Measurements from ENCODE around the gene SPTLC2.
"Not testable (repeated sequence)": the region's sequence is repeated elsewhere in the genome, so short reads cannot be mapped to it uniquely, and the experiment has no call there.

SPTLC2 gene

DNA sequence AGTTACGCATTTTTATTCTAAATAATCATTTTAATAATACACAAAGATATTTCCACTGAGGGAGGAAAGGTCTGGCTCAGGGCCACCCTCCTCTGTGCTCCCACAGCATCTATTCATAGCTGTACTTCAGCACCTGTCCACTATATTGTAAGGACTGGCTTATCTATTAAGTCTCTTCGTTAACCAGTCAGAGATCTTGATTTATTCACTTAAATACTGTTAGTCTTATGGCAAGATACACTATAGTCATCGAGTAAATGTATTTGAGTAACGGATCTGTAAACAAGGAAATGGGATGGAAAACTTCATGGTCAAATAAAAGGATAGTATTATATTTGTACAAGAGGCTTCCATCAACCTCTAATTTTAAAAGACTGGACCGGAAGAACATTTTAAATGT, 54.6 kb downstream of the SPTLC2 start:
- Histone ChIP-seq H3K4me1 (ENCODE audit: insufficient read depth, low read length) (no peaks in the 10 kb centered on the region), H3K36me3 (ENCODE audit: insufficient read depth, low read length) (no peaks in the 10 kb centered on the region), H3K27me3 (ENCODE audit: control insufficient read depth in 1 of 2, insufficient read depth in 2 of 2, low read length in 2 of 2) (no peaks in the 10 kb centered on the region), H3K9ac (ENCODE audit: low read length) (no peak overlapping the region), H3K27ac (ENCODE audit: low read depth, low read length) (no peak overlapping the region), H3K4me3 (ENCODE audit: low read depth in 1 of 2, low read length in 2 of 2) (no peak overlapping the region), H3K9me3 (ENCODE audit: low read length) (no peaks in the 10 kb centered on the region)

DNA sequence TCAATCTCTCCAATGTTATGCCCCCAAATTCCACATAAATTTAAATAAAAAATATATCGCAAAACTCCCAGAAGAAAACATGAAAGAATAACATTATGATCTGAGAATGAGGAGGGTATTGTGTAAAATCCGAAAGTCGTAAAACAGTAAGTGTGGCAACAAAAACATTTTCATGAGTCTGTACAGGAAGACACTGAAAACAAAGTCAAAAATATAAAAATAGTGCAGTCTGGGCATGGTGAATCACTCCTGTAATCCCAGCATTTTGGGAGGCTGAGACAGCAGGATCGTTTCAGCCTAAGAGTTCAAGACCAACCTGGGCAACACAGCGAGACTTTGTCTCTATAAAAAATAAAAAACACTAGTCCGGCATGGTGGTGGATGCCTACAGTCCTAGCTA, 57.1 kb downstream of the SPTLC2 start:
- Histone ChIP-seq H3K4me3 (ENCODE audit: low read depth in 1 of 2, low read length in 2 of 2) (no peak overlapping the region), H3K36me3 (ENCODE audit: insufficient read depth, low read length) (peaks cover 11% of the 10 kb centered on the region), H3K27ac (ENCODE audit: low read depth, low read length) (no peak overlapping the region), H3K27me3 (ENCODE audit: control insufficient read depth in 1 of 2, insufficient read depth in 2 of 2, low read length in 2 of 2) (no peaks in the 10 kb centered on the region), H3K9ac (ENCODE audit: low read length) (no peak overlapping the region), H3K4me1 (ENCODE audit: insufficient read depth, low read length) (no peaks in the 10 kb centered on the region), H3K9me3 (ENCODE audit: low read length) (no peaks in the 10 kb centered on the region)

DNA sequence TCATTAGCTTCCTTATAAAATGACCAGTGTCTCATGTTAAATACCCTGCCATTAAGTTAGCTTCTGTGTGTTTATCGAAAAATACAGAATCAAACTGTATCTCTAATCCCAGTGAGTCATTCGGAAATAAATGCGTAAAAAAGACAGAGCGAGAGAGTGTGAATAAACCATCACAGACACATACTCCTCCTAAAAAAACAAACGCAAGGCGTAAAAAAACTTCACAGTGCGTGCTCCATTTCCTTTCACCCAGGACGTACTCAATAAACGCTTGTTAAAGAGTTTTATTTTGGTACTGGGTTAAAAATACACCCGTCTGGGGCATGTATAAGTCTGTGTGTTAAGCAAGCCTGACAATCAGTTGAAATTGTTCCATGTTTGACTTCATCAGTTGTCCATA, 59.0 kb downstream of the SPTLC2 start:
- H3K36me3 ChIP-seq (ENCODE audit: insufficient read depth, low read length): peaks cover 12% of the 10 kb centered on the region
- H3K27me3 ChIP-seq (ENCODE audit: control insufficient read depth in 1 of 2, insufficient read depth in 2 of 2, low read length in 2 of 2): no peaks in the 10 kb centered on the region
- H3K9ac ChIP-seq (ENCODE audit: low read length): no peak overlapping the region
- no peak overlapping the region for H3K27ac ChIP-seq (ENCODE audit: low read depth, low read length)
- H3K9me3 ChIP-seq (ENCODE audit: low read length): no peaks in the 10 kb centered on the region
- H3K4me1 ChIP-seq (ENCODE audit: insufficient read depth, low read length): no peaks in the 10 kb centered on the region
- no peak overlapping the region for H3K4me3 ChIP-seq (ENCODE audit: low read depth in 1 of 2, low read length in 2 of 2)

DNA sequence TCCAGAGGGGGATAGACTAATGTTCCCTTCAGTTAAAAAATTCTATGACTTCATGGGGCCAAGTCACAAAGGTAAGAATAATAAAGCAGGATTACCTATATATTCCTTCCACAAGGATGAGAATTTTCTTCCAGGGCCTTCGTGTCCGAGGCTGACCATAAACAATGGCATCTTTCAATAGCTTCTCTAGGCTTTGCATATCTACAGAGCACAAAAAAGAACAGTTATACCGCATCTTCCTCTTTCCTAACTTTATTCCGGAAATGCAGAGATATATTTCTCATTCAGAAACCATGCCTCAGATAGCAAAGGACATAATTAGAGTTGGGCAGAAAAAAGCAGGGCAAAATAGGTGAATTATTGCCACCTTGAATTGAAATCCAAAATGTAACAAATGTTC, 59.5 kb downstream of the SPTLC2 start:
- Histone ChIP-seq H3K9ac (ENCODE audit: low read length) (no peak overlapping the region), H3K4me1 (ENCODE audit: insufficient read depth, low read length) (no peaks in the 10 kb centered on the region), H3K4me3 (ENCODE audit: low read depth in 1 of 2, low read length in 2 of 2) (no peak overlapping the region), H3K27ac (ENCODE audit: low read depth, low read length) (no peak overlapping the region), H3K27me3 (ENCODE audit: control insufficient read depth in 1 of 2, insufficient read depth in 2 of 2, low read length in 2 of 2) (no peaks in the 10 kb centered on the region), H3K36me3 (ENCODE audit: insufficient read depth, low read length) (peaks cover 17% of the 10 kb centered on the region), H3K9me3 (ENCODE audit: low read length) (no peaks in the 10 kb centered on the region)

DNA sequence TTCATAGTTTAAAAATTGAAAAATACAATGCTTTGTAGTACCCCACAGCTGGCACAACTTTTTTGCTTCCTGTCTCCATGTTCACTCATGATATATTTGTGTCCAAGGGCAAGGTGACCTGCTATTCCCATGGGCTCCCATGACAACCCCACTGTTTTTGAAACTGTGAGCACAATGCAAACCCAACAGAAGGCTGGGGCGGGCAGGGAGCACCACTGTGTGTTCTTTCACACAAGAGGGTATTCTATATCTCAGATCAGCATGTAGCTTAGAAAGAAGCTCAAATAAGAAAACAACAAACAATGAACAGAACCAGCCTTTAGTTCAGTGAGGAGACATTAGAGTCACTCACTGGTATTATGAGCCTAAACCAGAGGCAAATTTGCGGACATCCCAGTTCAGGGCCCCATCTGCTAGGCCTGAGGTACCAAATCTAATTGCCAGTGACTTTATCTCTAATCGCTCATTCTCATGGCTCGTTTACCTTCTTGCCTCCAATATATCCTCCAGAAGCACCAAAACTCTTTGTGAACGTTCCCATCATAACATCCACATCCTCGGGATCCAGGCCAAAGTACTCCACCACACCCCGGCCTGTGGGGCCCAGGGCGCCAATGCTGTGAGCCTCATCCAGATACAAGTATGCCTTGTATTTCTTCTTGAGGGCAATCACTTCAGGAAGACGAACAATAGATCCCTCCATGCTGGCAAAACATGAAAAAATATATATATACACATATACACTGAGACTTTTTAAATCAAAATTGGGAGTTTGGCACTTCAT, 61.4 kb downstream of the SPTLC2 start:
- Histone ChIP-seq H3K4me1 (ENCODE audit: insufficient read depth, low read length) (no peaks in the 10 kb centered on the region), H3K9me3 (ENCODE audit: low read length) (no peaks in the 10 kb centered on the region), H3K9ac (ENCODE audit: low read length) (no peak overlapping the region), H3K4me3 (ENCODE audit: low read depth in 1 of 2, low read length in 2 of 2) (no peak overlapping the region), H3K36me3 (ENCODE audit: insufficient read depth, low read length) (peaks cover 21% of the 10 kb centered on the region), H3K27ac (ENCODE audit: low read depth, low read length) (no peak overlapping the region), H3K27me3 (ENCODE audit: control insufficient read depth in 1 of 2, insufficient read depth in 2 of 2, low read length in 2 of 2) (no peaks in the 10 kb centered on the region)

DNA sequence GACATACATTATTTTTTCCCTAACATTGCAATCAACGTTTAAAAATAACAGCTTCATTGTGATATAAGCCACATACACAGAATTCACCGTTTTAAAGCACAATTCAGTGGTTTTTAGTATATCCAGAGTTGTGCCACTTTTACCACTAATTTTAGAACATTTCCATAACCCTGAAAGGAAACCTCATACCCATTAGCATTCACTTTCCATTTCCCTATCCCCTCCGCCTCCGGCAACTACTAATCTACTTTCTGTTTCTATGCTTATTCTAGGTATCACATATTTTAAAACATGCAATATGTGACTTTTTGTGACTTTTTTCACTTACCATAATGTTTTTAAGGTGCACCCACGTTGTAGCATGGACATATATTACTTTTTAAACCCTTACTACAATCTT, 62.2 kb downstream of the SPTLC2 start:
- Histone ChIP-seq H3K9me3 (ENCODE audit: low read length) (no peaks in the 10 kb centered on the region), H3K36me3 (ENCODE audit: insufficient read depth, low read length) (peaks cover 27% of the 10 kb centered on the region), H3K27me3 (ENCODE audit: control insufficient read depth in 1 of 2, insufficient read depth in 2 of 2, low read length in 2 of 2) (no peaks in the 10 kb centered on the region), H3K27ac (ENCODE audit: low read depth, low read length) (no peak overlapping the region), H3K4me3 (ENCODE audit: low read depth in 1 of 2, low read length in 2 of 2) (no peak overlapping the region), H3K9ac (ENCODE audit: low read length) (no peak overlapping the region), H3K4me1 (ENCODE audit: insufficient read depth, low read length) (no peaks in the 10 kb centered on the region)

DNA sequence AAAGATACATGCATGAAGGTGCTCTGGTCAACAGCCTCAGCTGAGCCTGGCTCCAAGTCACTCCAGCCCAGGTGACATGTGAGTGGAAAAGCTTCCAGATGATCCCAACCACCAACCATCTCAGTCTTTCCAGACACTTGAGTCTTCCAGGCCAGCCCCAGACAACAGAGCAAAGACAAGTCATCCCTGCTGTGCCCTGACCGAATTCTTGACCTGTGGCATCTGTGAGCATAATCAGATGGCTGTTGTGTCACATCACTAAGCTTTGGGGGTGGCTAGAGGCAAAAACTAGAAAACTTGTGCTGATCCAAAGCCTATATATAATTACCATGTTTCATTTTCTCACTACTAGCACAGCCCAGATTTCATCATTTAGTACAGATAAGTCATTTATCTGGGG, 67.0 kb downstream of the SPTLC2 start:
- Histone ChIP-seq H3K4me3 (ENCODE audit: low read depth in 1 of 2, low read length in 2 of 2) (no peak overlapping the region), H3K27ac (ENCODE audit: low read depth, low read length) (no peak overlapping the region), H3K9me3 (ENCODE audit: low read length) (no peaks in the 10 kb centered on the region), H3K9ac (ENCODE audit: low read length) (no peak overlapping the region), H3K36me3 (ENCODE audit: insufficient read depth, low read length) (peaks cover 27% of the 10 kb centered on the region), H3K4me1 (ENCODE audit: insufficient read depth, low read length) (no peaks in the 10 kb centered on the region), H3K27me3 (ENCODE audit: control insufficient read depth in 1 of 2, insufficient read depth in 2 of 2, low read length in 2 of 2) (no peaks in the 10 kb centered on the region)

DNA sequence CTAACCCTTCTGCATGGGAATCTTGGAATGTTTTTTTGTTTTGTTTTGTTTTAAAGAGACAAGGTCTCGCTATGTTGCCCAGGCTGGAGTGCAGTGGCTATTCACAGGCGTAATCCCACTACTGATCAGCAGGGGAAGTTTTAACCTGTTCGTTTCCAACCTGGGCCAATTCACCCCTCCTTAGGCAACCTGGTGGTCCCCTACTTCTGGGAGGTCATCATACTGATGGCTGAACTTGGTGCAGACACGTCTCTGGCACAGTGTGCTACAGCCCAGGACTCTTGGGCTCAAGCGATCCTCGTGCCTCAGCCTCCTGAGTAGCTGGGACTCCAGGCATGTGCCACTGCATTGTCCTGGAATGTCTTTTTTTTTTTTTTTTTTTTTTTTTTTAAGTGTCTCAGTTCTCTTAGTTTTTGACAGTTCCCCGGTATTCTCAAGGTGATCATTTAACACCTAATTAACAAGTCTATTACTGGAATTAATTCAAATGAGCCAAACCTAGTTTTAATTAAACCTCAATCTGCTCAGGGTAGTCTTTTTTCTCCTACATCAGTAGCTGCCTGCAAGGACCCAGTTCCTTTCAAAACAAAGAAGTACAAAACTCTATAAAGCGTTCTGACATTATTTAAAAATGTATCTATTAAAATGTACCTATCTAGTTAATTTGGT, 68.8 kb downstream of the SPTLC2 start:
- no peaks in the 10 kb centered on the region for H3K9me3 ChIP-seq (ENCODE audit: low read length)
- H3K9ac ChIP-seq (ENCODE audit: low read length): no peak overlapping the region
- no peak overlapping the region for H3K4me3 ChIP-seq (ENCODE audit: low read depth in 1 of 2, low read length in 2 of 2)
- no peak overlapping the region for H3K27ac ChIP-seq (ENCODE audit: low read depth, low read length)
- peaks cover 12% of the 10 kb centered on the region for H3K4me1 ChIP-seq (ENCODE audit: insufficient read depth, low read length)
- H3K27me3 ChIP-seq (ENCODE audit: control insufficient read depth in 1 of 2, insufficient read depth in 2 of 2, low read length in 2 of 2): no peaks in the 10 kb centered on the region
- H3K36me3 ChIP-seq (ENCODE audit: insufficient read depth, low read length): peaks cover 27% of the 10 kb centered on the region

DNA sequence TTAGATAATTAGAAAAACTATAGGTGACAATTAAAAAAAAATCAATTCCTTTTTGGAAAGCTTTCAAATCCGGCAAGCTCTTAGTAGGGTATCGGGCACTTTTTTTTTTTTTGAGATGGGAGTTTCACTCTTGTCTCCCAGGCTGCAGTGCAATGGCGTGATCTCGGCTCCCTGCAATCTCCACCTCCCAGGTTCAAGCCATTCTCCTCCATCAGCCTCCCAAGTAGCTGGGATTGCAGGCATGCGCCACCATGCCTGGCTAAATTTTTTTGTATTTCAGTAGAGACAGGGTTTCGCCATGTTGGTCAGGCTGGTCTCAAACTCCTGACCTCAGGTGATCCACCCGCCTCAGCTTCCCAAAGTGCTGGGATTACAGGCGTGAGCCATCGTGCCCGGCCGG, 71.3 kb downstream of the SPTLC2 start:
- Histone ChIP-seq H3K4me1 (ENCODE audit: insufficient read depth, low read length) (peaks cover 16% of the 10 kb centered on the region), H3K36me3 (ENCODE audit: insufficient read depth, low read length) (peaks cover 17% of the 10 kb centered on the region)
- not testable (repeated sequence) for H3K4me3 ChIP-seq (ENCODE audit: low read depth in 1 of 2, low read length in 2 of 2); H3K9ac ChIP-seq (ENCODE audit: low read length); H3K27ac ChIP-seq (ENCODE audit: low read depth, low read length); H3K9me3 ChIP-seq (ENCODE audit: low read length); H3K27me3 ChIP-seq (ENCODE audit: control insufficient read depth in 1 of 2, insufficient read depth in 2 of 2, low read length in 2 of 2)

DNA sequence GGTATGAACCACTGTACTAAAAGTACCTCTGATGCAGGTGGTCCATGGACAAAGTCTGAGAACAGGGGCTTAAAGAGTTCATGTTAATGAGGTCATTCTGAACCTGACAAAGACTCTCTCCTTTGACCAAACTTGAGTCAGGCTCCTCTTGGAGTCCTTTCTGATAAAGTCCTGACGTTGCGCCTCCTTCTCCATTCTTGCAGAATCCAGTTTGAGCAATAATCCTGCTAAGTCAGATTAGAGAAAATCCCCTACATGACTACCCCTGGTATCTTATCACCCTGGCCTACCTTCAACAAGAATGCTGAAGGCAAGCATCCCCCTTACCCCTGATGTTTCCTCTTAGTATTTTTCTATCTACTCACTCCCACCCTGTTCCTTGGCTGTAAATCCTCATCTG, 71.9 kb downstream of the SPTLC2 start:
- H3K4me3 ChIP-seq (ENCODE audit: low read depth in 1 of 2, low read length in 2 of 2): no peak overlapping the region
- no peaks in the 10 kb centered on the region for H3K27me3 ChIP-seq (ENCODE audit: control insufficient read depth in 1 of 2, insufficient read depth in 2 of 2, low read length in 2 of 2)
- H3K4me1 ChIP-seq (ENCODE audit: insufficient read depth, low read length): peaks cover 16% of the 10 kb centered on the region
- no peak overlapping the region for H3K9ac ChIP-seq (ENCODE audit: low read length)
- H3K9me3 ChIP-seq (ENCODE audit: low read length): no peaks in the 10 kb centered on the region
- H3K36me3 ChIP-seq (ENCODE audit: insufficient read depth, low read length): peaks cover 15% of the 10 kb centered on the region
- H3K27ac ChIP-seq (ENCODE audit: low read depth, low read length): no peak overlapping the region

DNA sequence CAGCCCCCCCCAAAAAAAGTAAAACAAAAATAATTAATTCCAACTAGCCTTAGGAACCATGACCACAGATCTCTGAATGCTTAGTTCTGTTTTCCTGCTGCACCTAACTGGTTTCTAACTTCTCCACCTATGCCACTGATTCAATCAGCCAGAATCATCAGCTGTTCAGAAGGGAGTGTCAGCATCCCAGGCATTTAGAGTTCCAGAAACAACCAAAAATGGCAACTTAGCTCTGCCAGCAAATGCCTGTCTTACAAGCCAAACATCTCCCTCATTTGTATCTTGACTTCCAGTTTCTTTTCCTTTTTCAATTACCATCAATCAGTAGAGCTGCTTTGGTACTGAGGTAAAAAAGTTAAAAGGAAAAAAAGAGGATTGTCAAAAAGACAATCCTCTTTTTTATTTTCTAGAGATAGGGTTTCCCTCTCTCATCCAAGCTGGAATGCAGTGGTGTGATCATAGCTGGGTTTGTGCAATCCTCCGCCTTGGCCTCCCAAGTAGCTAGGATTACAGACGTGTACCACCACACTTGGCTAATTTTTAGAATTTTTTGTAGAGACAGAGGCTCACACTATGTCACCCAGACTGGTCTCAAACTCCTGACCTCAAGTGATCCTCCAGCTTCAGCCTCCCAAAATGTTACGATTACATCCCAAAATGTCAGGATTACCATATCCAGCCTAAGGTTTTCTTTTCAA, 72.7 kb downstream of the SPTLC2 start:
- peak overlapping the region; percentile 46 for H3K27ac ChIP-seq (ENCODE audit: low read depth, low read length)
- H3K4me3 ChIP-seq (ENCODE audit: low read depth in 1 of 2, low read length in 2 of 2): no peak overlapping the region
- H3K27me3 ChIP-seq (ENCODE audit: control insufficient read depth in 1 of 2, insufficient read depth in 2 of 2, low read length in 2 of 2): no peaks in the 10 kb centered on the region
- peaks cover 7% of the 10 kb centered on the region for H3K36me3 ChIP-seq (ENCODE audit: insufficient read depth, low read length)
- peaks cover 16% of the 10 kb centered on the region for H3K4me1 ChIP-seq (ENCODE audit: insufficient read depth, low read length)
- no peaks in the 10 kb centered on the region for H3K9me3 ChIP-seq (ENCODE audit: low read length)
- H3K9ac ChIP-seq (ENCODE audit: low read length): no peak overlapping the region

All from muscle layer of colon (tissue), 2 donors.